Measurements from ENCODE around the gene HSFX3. TPM values are rescaled to one million over a fixed set of nuclear protein-coding genes. Genes with fewer than 3 reads are reported as not detected.
"Not testable (repeated sequence)": the region's sequence is repeated elsewhere in the genome, so short reads cannot be mapped to it uniquely, and the experiment has no call there.

Gene HSFX3
- polyA plus RNA-seq, 2 donors: not detected

GRCh38 chrX:149508467-149508866 is 41.3 kb downstream of the HSFX3 start:
- Histone ChIP-seq H3K9me3 (ENCODE audit: control insufficient read depth in 2 of 2, insufficient read depth in 1 of 2, low read depth in 1 of 2, low read length in 1 of 2) (no peaks in the 10 kb centered on the region), H3K4me3 (ENCODE audit: low read depth in 1 of 2, low read length in 2 of 2) (no peak overlapping the region), H3K4me1 (ENCODE audit: control insufficient read depth in 2 of 2, insufficient read depth in 2 of 2, low read length in 1 of 2) (peaks cover 0 to 8% of the 10 kb centered on the region in 2 donors), H3K36me3 (ENCODE audit: control insufficient read depth in 2 of 2, insufficient read depth in 2 of 2, low read length in 1 of 2) (no peaks in the 10 kb centered on the region), H3K27me3 (ENCODE audit: control insufficient read depth in 1 of 2, insufficient read depth in 2 of 2, low read length in 2 of 2) (no peaks in the 10 kb centered on the region), H3K27ac (ENCODE audit: low read depth in 2 of 2, low read length in 1 of 2) (no peak overlapping the region)
- 32 to 39% methylated on average over 1 of the region's 1 CpG for WGBS, 2 donors

- Histone ChIP-seq H3K4me1 (ENCODE audit: control insufficient read depth in 2 of 2, insufficient read depth in 2 of 2, low read length in 1 of 2) (peaks cover 0 to 8% of the 10 kb centered on the region in 2 donors), H3K4me3 (ENCODE audit: low read depth in 1 of 2, low read length in 2 of 2) (no peak overlapping the region), H3K27ac (ENCODE audit: low read depth in 2 of 2, low read length in 1 of 2) (peak overlapping the region in 1 of 2 donors; percentile 27), H3K9me3 (ENCODE audit: control insufficient read depth in 2 of 2, insufficient read depth in 1 of 2, low read depth in 1 of 2, low read length in 1 of 2) (no peaks in the 10 kb centered on the region), H3K36me3 (ENCODE audit: control insufficient read depth in 2 of 2, insufficient read depth in 2 of 2, low read length in 1 of 2) (peaks cover 0 to 9% of the 10 kb centered on the region in 2 donors), H3K27me3 (ENCODE audit: control insufficient read depth in 1 of 2, insufficient read depth in 2 of 2, low read length in 2 of 2) (no peaks in the 10 kb centered on the region)
- WGBS, 2 donors: 92 to 93% methylated on average over 2 of the region's 2 CpGs
Observed at GRCh38 chrX:149506349-149506748, 43.4 kb downstream of the HSFX3 start.

GRCh38 chrX:149505671-149506070 is 44.1 kb downstream of the HSFX3 start:
- H3K4me3 ChIP-seq (ENCODE audit: low read depth in 1 of 2, low read length in 2 of 2): no peak overlapping the region
- H3K9me3 ChIP-seq (ENCODE audit: control insufficient read depth in 2 of 2, insufficient read depth in 1 of 2, low read depth in 1 of 2, low read length in 1 of 2): no peaks in the 10 kb centered on the region
- peak overlapping the region in 1 of 2 donors; percentile 94 for H3K27ac ChIP-seq (ENCODE audit: low read depth in 2 of 2, low read length in 1 of 2)
- H3K36me3 ChIP-seq (ENCODE audit: control insufficient read depth in 2 of 2, insufficient read depth in 2 of 2, low read length in 1 of 2): peaks cover 0 to 9% of the 10 kb centered on the region in 2 donors
- WGBS, 2 donors: 83 to 84% methylated on average over 9 of the region's 9 CpGs
- H3K4me1 ChIP-seq (ENCODE audit: control insufficient read depth in 2 of 2, insufficient read depth in 2 of 2, low read length in 1 of 2): peaks cover 0 to 8% of the 10 kb centered on the region in 2 donors
- H3K27me3 ChIP-seq (ENCODE audit: control insufficient read depth in 1 of 2, insufficient read depth in 2 of 2, low read length in 2 of 2): no peaks in the 10 kb centered on the region

- 0 to 33% methylated on average over 44 to 54 of the region's 54 CpGs for WGBS, 2 donors
- Histone ChIP-seq H3K27ac (ENCODE audit: low read depth in 2 of 2, low read length in 1 of 2) (peak within 1 kb of the TSS; percentile 93 to 94), H3K4me3 (ENCODE audit: low read depth in 1 of 2, low read length in 2 of 2) (peak within 1 kb of the TSS; percentile 53 to 75), H3K9me3 (ENCODE audit: control insufficient read depth in 2 of 2, insufficient read depth in 1 of 2, low read depth in 1 of 2, low read length in 1 of 2) (no peaks in the 10 kb centered on the region), H3K27me3 (ENCODE audit: control insufficient read depth in 1 of 2, insufficient read depth in 2 of 2, low read length in 2 of 2) (no peaks in the 10 kb centered on the region), H3K4me1 (ENCODE audit: control insufficient read depth in 2 of 2, insufficient read depth in 2 of 2, low read length in 1 of 2) (peaks cover 0 to 8% of the 10 kb centered on the region in 2 donors), H3K36me3 (ENCODE audit: control insufficient read depth in 2 of 2, insufficient read depth in 2 of 2, low read length in 1 of 2) (peaks cover 0 to 9% of the 10 kb centered on the region in 2 donors)
Observed at GRCh38 chrX:149504915-149505651, 44.6 kb downstream of the HSFX3 start, which contains the start of gene IDS. Gene IDS (minus strand): TSS chrX:149505306. CDS start chrX:149505137, 169 bp downstream.

GRCh38 chrX:149504226-149504914 is 45.4 kb downstream of the HSFX3 start:
- H3K27me3 ChIP-seq (ENCODE audit: control insufficient read depth in 1 of 2, insufficient read depth in 2 of 2, low read length in 2 of 2): no peaks in the 10 kb centered on the region
- H3K9me3 ChIP-seq (ENCODE audit: control insufficient read depth in 2 of 2, insufficient read depth in 1 of 2, low read depth in 1 of 2, low read length in 1 of 2): no peaks in the 10 kb centered on the region
- 33 to 44% methylated on average over 10 of the region's 10 CpGs for WGBS, 2 donors
- H3K36me3 ChIP-seq (ENCODE audit: control insufficient read depth in 2 of 2, insufficient read depth in 2 of 2, low read length in 1 of 2): peaks cover 0 to 11% of the 10 kb centered on the region in 2 donors
- peak overlapping the region; percentile 93 to 94 for H3K27ac ChIP-seq (ENCODE audit: low read depth in 2 of 2, low read length in 1 of 2)
- H3K4me3 ChIP-seq (ENCODE audit: low read depth in 1 of 2, low read length in 2 of 2): peak overlapping the region; percentile 53 to 75
- peaks cover 0 to 3% of the 10 kb centered on the region in 2 donors for H3K4me1 ChIP-seq (ENCODE audit: control insufficient read depth in 2 of 2, insufficient read depth in 2 of 2, low read length in 1 of 2)

GRCh38 chrX:149503446-149503845 is 46.3 kb downstream of the HSFX3 start:
- not testable (repeated sequence) for H3K4me1 ChIP-seq (ENCODE audit: control insufficient read depth in 2 of 2, insufficient read depth in 2 of 2, low read length in 1 of 2); H3K4me3 ChIP-seq (ENCODE audit: low read depth in 1 of 2, low read length in 2 of 2); H3K27me3 ChIP-seq (ENCODE audit: control insufficient read depth in 1 of 2, insufficient read depth in 2 of 2, low read length in 2 of 2); H3K9me3 ChIP-seq (ENCODE audit: control insufficient read depth in 2 of 2, insufficient read depth in 1 of 2, low read depth in 1 of 2, low read length in 1 of 2); H3K27ac ChIP-seq (ENCODE audit: low read depth in 2 of 2, low read length in 1 of 2)
- WGBS, 2 donors: 19% methylated on average over 5 of the region's 10 CpGs; no CpG with 5 or more reads in 1 of the 2 donors
- peaks cover 0 to 11% of the 10 kb centered on the region in 2 donors for H3K36me3 ChIP-seq (ENCODE audit: control insufficient read depth in 2 of 2, insufficient read depth in 2 of 2, low read length in 1 of 2)

- not testable (repeated sequence) for H3K27me3 ChIP-seq (ENCODE audit: control insufficient read depth in 1 of 2, insufficient read depth in 2 of 2, low read length in 2 of 2)
- WGBS, 2 donors: 50 to 71% methylated on average over 5 of the region's 5 CpGs
Observed at GRCh38 chrX:149502923-149503322, 46.8 kb downstream of the HSFX3 start.

GRCh38 chrX:149499766-149500165 is 50.0 kb downstream of the HSFX3 start:
- Histone ChIP-seq H3K9me3 (ENCODE audit: control insufficient read depth in 2 of 2, insufficient read depth in 1 of 2, low read depth in 1 of 2, low read length in 1 of 2) (no peaks in the 10 kb centered on the region), H3K27ac (ENCODE audit: low read depth in 2 of 2, low read length in 1 of 2) (no peak overlapping the region)
- 78% methylated on average over 5 of the region's 5 CpGs for WGBS, 2 donors

More at GRCh38 chrX:149502923-149503322, 46.8 kb downstream of the HSFX3 start:
- H3K4me3 ChIP-seq (ENCODE audit: low read depth in 1 of 2, low read length in 2 of 2); H3K4me1 ChIP-seq (ENCODE audit: control insufficient read depth in 2 of 2, insufficient read depth in 2 of 2, low read length in 1 of 2); H3K9me3 ChIP-seq (ENCODE audit: control insufficient read depth in 2 of 2, insufficient read depth in 1 of 2, low read depth in 1 of 2, low read length in 1 of 2); H3K27ac ChIP-seq (ENCODE audit: low read depth in 2 of 2, low read length in 1 of 2): not testable (repeated sequence)
- H3K36me3 ChIP-seq (ENCODE audit: control insufficient read depth in 2 of 2, insufficient read depth in 2 of 2, low read length in 1 of 2): peaks cover 0 to 13% of the 10 kb centered on the region in 2 donors

GRCh38 chrX:149498767-149499166 is 51.0 kb downstream of the HSFX3 start:
- H3K27ac ChIP-seq (ENCODE audit: low read depth in 2 of 2, low read length in 1 of 2): no peak overlapping the region
- H3K4me3 ChIP-seq (ENCODE audit: low read depth in 1 of 2, low read length in 2 of 2): no peak overlapping the region
- no peaks in the 10 kb centered on the region for H3K27me3 ChIP-seq (ENCODE audit: control insufficient read depth in 1 of 2, insufficient read depth in 2 of 2, low read length in 2 of 2)
- H3K36me3 ChIP-seq (ENCODE audit: control insufficient read depth in 2 of 2, insufficient read depth in 2 of 2, low read length in 1 of 2): peaks cover 10 to 24% of the 10 kb centered on the region in 2 donors
- peaks cover 0 to 6% of the 10 kb centered on the region in 2 donors for H3K4me1 ChIP-seq (ENCODE audit: control insufficient read depth in 2 of 2, insufficient read depth in 2 of 2, low read length in 1 of 2)
- no peaks in the 10 kb centered on the region for H3K9me3 ChIP-seq (ENCODE audit: control insufficient read depth in 2 of 2, insufficient read depth in 1 of 2, low read depth in 1 of 2, low read length in 1 of 2)
- 87 to 92% methylated on average over 4 of the region's 4 CpGs for WGBS, 2 donors

More at GRCh38 chrX:149499766-149500165, 50.0 kb downstream of the HSFX3 start:
- no peak overlapping the region for H3K4me3 ChIP-seq (ENCODE audit: low read depth in 1 of 2, low read length in 2 of 2)
- H3K4me1 ChIP-seq (ENCODE audit: control insufficient read depth in 2 of 2, insufficient read depth in 2 of 2, low read length in 1 of 2): peaks cover 0 to 6% of the 10 kb centered on the region in 2 donors
- H3K36me3 ChIP-seq (ENCODE audit: control insufficient read depth in 2 of 2, insufficient read depth in 2 of 2, low read length in 1 of 2): peaks cover 5 to 20% of the 10 kb centered on the region in 2 donors
- H3K27me3 ChIP-seq (ENCODE audit: control insufficient read depth in 1 of 2, insufficient read depth in 2 of 2, low read length in 2 of 2): no peaks in the 10 kb centered on the region

All from esophagus (tissue), 2 donors.